Activated CD4-positive, CD25-positive, alpha-beta regulatory T cell treated with anti-CD3 and anti-CD28 coated beads, Interleukin-2, amount 50 U/mL, for 16 hours (primary cell): ENCODE results near the gene H1-8.
"Not testable (repeated sequence)": the region's sequence is repeated elsewhere in the genome, so short reads cannot be mapped to it uniquely, and the experiment has no call there.

Experiments used
- DNase-seq: peaks from one replicate; pipeline ENCODE4 v3.0.0-alpha.2; 2020; ENCODE audit warnings: low read depth, low spot score

Gene H1-8, protein sequence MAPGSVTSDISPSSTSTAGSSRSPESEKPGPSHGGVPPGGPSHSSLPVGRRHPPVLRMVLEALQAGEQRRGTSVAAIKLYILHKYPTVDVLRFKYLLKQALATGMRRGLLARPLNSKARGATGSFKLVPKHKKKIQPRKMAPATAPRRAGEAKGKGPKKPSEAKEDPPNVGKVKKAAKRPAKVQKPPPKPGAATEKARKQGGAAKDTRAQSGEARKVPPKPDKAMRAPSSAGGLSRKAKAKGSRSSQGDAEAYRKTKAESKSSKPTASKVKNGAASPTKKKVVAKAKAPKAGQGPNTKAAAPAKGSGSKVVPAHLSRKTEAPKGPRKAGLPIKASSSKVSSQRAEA

DNA sequence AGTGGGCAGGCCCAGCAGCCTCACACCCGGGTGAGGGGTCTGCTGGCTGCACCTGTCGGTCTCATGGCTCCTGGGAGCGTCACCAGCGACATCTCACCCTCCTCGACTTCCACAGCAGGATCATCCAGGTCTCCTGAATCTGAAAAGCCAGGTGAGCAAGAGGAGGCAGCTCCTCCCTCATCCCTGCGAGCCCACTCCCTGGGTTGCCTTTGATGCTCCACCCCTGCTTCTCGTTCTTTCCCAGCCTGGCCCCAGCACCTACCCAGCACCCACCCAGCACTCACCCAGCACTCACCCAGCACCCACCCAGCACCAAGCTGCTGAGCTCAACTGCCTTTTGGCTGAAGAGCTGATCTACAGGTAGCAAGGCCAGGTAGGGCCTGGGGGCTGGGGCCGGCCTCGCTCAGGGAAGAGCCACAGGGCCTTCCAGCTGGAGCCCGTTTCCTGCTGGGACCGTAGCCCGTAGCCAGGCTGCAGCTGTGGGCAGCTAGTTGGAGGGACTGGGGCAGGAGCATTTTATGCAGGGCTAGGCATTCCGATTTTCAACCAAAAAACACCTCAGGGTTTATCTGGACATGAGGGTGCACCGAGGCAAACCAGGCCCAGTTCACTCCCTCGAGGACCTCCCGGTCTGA lies at the start of gene H1-8:
Gene H1-8 (plus strand): TSS at position 20 of the 635 bp plus-strand sequence. CDS start 44 bp downstream, at position 64.
- DNase-seq = no peak

DNA sequence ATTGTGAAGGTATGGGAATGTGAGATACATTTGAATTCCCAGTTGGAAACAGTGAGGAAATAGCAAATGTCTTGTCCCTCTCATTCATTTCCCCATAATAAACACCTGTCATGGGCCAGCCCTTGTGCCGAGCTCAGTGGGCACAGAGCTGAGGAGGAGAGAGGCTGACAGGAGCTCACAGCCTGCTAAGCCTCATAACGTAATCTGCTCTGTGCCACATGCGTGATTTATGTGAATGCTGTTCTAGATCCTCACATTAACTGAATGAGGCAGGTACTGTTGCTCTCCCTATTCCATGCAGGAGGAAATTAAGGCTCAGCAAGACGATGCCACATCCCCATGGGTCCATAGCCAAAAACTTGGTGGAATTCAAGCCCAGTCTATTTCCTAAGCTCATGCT lies 49.8 kb upstream of the H1-8 start:
- DNase-seq = no peak

DNA sequence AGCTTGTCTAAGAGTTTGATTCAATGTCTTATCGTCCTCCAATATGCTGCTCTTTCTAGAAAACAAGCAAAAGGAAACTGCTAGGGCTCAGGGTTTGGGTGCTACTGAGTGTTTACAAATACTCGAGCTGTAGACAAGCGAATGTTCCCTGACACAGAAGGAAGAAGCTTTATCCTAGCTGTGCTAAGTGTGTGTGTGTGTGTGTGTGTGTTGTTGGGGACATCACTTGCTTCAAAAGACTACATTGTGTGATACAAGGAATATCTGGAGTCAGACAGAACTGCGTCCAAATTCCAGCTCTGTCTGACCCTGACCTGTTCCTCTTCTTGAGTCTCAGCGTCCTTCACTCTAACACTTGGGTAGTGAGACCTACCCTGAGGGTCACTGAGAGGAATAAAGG lies 48.5 kb upstream of the H1-8 start:
- DNase-seq = not testable (repeated sequence)

DNA sequence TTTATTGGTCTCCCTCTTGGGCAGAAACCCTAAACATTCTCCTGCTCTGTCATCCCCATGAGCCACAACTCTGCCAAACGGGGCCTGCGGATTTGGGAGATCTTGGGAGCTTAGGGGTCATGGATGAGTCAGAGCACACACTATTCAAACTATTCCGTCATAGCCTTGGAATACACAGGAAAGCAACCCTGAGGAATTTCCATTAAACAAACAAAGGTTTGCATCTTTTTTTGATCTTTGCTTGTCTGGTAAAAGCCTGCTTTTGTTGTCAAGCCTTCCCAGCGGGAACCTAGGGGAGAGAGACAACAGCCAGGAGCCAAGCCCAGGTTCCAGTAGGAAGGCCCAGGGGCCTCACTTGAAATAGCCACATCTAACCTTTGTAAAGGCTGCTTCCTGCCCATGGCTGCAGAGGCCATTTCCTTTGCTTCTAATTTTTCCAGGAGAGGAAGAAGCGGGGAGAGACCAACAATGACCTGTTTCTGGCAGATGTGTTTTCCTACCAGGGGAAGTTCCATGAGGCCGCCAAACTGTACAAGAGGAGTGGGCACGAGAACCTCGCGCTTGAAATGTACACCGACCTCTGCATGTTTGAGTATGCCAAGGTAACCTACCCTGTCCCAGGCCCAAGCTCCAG lies 47.9 kb upstream of the H1-8 start:
- not testable (repeated sequence) for DNase-seq

DNA sequence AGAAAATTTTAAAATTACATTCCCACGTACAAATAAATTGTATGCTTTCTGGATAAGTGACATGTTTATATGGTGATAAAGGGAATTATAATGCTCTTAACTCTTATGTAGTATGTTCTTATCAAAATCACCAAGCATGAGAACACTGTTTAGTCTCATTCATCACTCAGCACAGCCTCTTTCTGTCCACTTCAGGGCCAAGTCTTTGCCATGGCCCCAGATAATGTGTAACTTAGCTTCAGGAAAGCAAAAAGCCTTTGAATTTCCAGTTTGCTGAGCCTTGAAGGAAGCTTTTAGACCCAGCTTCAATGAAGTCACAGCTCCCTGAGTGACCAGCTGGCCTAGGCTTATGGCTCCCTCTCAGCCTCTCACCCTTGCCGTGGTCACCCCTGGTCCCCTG lies 45.1 kb upstream of the H1-8 start:
- DNase-seq = not testable (repeated sequence)

DNA sequence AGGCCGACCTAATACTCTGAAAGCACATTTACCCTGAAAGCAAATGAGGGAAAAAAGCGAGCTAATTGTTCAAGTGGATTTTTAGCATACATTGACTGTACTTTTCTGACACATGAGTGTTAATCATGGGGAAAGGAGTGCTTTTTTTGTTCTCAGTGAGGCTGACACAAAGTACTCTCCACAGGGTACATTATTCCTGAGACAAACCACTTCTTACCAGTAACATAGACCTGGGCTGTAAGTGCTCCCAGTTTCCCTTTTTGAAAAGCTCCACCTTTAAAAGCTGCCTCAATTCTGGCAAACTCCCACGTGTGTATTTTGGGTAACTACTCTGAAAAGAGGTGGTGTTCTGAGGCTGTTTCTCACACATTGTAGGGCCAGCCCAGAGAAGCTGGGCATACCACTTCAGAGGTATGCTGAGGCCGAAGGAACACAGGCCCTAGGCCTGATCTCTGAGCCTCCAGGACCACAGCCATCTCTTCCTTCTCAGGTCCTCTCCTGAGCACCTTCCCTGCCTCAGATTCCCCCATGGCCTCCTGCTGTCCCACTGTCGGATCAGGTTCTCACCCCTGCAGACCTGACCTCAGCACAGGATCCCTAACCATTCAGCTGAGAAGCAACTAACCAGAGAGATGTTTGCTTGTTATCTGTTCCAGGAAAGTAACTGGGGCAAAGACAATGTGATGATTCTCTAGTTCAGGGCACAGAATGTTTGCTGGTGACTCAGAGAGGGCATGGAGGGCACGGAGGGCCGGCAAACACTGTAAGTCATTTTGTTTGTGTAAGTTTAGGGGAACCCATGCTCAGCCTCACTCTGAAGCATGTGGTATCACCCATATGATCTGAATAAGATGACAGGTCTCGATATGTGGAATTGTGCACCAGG lies 44.1 kb upstream of the H1-8 start:
- DNase-seq = not testable (repeated sequence)

DNA sequence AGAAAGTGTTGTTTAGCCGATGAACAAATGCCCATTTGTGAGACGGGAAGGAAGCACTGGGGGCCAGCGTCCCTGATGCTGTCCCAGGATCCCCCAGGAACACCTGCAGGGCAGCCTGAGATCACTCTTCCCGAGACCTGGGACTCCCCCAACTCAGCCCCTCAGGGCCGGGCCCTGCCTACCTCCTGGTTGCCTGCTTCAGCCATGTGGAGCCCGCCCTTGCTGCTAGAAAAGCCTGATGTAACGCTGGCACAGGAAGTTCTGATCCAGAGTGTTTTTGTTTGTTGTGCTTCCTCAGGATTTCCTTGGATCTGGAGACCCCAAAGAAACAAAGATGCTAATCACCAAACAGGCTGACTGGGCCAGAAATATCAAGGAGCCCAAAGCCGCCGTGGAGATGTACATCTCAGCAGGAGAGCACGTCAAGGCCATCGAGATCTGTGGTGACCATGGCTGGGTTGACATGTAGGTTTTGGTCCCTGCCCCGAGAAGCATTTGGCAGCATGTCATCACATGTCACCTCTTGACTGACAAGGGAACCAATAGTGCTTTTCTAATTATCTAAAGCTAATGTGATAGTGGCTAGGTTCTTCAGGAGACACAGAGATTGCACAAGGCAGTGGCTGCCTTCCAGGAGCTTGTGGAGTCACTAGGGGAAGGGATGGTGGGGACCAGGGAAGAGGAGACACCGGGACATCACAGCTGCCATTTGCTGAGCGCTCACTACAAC lies 43.2 kb upstream of the H1-8 start:
- not testable (repeated sequence) for DNase-seq

DNA sequence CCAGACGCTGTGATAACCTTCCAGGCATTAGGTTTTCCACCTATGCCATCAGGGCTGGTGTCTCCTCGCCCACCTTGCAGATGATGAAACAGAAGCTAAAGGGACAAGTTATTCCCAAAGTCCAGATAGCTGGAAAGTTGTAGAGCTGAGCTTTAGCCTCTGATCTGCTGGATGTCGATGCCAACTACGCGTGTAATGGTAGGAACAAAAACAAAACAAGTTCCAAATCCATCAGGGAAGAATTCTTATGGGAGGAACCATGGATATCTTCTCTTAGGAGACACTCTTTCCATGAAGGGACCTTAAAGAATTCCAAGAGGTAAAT lies 42.7 kb upstream of the H1-8 start:
- no peak for DNase-seq

DNA sequence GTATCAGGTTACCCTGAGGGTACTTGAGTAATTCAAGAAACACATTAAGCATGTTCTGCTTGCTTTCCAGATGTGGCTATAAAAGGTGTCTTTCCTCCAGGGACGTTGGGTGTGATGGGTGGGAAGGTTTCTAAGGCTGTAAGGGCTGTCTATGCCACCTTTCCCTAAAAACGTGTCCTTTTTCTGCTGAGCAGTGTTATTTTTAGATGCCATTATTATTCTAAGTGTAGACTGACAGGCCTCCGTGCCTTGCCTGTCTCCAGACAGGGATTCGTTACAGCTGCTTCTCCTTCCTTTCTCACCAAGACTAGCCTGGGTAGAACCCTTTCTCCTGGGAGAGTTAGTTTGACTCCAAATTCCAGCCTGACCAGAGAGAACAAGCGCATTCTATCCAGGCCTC lies 41.3 kb upstream of the H1-8 start:
- no peak for DNase-seq

DNA sequence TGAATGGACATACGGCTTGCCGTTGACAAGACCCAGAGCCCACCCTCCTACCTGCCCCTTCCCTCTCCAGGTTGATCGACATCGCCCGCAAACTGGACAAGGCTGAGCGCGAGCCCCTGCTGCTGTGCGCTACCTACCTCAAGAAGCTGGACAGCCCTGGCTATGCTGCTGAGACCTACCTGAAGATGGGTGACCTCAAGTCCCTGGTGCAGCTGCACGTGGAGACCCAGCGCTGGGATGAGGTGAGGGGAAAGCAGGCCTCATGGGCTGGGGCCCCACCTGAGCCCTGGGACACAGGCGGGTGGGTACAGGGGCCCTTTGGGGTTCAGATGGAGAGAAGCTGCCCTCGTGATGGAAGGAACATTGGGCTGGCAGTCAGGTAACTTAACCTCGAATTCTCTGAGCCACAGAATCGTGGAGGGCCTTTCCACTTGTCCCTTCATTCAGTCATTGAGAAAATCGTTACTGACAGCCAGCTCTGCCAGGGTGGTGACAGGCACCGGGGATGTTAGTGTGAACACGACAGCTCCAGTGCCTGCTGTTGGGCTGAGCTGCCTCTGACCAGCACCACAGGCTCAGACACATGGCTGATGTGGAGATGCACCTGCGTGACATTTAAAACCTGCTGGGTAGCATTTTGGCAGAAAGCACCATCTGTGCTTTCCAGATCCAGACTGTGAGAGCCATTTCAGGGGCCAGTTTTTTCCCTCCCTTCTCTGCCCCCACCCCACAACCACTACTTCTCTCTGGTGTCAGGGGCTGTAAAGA lies 40.1 kb upstream of the H1-8 start:
- no peak for DNase-seq

DNA sequence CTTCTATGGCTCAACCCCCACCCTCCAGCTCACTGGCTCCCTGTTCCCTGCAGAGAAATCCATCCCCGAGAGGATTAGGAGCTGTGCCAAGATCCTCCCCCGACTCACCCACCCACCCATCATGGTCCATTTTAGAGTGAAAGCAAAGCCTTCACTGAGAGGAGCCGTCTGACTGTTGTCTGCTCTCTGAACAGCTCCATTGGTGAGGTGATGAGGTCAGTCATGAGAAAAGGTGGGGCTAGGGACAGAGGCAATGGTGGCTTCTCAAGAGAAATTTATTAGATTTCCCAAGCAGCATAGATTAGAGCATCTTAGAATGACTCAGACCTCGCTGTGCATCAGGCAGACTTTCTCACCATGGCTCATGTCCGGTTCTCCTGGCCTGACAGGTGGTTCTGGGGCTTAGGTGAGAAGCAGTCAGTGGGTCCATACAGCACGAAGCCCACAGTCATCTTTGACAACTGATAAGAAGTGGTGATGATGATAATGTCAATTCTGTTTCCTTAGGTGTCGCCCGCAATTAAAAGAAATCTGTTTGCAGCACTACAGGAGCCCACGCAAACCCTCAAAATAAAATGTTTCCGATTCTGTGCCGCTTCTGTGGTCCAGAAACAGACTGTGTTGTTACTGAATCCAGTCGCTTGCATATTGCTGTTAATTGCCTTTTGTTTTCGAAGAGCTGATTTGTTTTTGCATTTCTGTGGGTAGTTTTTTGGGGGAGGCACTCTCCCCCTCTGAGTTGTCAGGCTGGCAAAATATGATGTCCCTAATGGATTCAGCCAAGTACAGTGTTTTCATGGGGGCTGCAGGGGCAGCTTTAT lies 39.3 kb upstream of the H1-8 start:
- no peak for DNase-seq

DNA sequence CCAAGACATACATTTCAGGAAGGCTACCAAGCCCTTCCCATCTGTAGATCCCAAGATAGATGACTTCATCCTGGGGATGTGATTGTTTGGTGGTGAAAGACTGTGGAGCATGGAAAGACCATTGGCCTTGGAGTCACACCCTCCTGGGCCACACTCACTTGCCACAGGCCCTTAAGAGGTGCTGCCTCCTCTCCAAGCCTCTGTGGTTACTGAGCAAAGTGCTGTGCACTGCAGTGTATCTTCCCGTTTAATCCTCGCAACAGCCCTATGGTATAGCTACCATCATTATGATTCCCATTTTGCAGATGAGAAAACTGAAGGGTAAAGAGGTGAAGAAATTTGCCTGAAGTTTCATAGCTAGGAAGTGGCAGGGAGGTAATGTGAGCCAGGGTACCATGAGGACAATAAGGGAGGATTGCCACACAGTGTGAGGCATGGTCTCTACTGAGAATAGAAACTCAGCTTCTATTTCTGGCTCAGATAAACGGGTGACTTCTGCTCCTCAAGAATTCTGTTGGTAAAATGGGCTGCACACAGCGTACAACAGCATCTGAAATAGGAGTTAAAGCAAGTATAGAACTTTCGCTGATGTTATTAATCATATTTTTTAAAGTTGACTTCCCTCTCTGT lies 38.4 kb upstream of the H1-8 start:
- DNase-seq = no peak

DNA sequence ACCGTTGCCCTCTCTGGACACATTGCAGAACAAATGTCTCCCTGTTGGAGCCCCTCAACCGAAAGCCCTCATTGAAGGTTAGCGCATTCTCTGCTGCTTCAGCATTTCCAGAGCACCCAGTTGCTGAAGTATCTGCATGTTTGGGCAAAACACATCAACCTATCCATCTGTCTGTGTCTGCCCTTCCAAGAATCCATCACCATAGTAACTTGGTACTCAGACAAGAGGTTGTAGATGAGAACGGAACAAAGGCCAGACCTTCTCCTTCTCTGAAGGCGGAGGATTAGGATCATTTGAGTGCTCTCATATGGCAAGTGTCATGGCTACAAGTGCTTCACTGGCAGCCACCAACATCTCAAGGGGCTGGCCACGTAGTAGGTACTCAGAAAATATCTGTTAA lies 37.6 kb upstream of the H1-8 start:
- no peak for DNase-seq

DNA sequence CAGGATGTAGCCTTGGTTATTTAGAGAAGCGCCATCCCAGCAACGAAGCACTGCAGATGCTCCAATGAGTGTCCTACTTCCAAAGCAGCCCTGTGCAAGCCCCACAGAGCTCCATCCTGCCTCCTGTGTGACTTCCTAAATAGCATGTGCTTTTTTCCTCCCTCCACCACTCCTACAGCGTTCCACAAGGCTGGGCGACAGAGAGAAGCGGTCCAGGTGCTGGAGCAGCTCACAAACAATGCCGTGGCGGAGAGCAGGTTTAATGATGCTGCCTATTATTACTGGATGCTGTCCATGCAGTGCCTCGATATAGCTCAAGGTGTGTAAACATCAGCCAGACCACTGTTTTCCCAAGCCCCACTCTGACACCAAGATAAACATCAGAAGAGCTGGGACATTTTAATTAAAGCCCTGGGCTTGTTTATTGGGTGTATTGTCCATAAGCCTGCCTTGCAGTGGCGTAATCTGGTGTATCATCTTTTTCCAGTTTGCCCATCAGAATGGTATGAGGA lies 36.7 kb upstream of the H1-8 start:
- no peak for DNase-seq

DNA sequence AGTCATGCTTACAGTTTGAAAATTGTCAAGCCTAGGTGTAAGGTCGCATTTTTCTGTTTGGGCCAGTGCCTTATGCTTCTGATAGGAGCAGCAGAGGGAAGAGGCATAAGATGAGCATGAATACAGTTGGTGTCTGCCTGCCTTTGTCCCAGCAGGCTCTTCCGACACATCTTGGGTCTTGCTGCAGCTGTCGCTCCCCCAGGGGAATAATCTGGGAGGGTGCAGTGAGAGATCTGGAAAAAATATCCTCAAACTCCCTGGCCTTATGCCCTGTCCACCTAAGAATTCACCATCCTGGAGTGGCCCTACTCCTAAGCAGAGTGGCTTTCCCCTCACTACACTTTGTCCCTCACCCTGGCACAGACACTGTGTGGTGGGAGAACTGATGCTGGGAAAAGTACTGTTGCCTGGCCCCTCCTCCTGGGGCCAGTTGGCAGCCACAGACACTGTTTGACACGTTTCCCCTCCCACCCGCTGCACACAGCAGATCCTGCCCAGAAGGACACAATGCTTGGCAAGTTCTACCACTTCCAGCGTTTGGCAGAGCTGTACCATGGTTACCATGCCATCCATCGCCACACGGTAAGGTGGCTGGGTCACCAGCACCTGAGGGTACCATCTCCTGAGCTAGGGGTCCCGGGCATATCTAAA lies 35.7 kb upstream of the H1-8 start:
- no peak for DNase-seq

DNA sequence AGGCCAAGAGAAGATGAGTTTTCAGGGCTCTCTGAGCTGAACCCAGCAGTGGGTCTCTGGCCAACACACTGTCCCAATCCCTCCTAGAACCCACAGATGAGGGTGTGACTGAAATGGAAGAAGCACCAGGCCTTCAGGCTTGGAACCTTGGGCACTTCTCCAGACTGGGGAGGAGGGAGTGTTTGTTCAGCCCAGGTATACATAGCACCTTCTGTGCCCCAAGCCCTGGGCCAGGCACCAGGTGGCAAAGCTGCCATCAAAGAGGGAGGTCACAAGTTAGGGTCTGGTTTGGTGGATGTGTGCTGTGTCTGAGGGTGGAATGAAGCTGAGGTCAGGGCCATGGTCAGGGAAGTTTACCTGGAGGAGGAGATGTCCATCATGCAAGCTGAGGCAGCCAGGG lies 30.4 kb upstream of the H1-8 start:
- no peak for DNase-seq

DNA sequence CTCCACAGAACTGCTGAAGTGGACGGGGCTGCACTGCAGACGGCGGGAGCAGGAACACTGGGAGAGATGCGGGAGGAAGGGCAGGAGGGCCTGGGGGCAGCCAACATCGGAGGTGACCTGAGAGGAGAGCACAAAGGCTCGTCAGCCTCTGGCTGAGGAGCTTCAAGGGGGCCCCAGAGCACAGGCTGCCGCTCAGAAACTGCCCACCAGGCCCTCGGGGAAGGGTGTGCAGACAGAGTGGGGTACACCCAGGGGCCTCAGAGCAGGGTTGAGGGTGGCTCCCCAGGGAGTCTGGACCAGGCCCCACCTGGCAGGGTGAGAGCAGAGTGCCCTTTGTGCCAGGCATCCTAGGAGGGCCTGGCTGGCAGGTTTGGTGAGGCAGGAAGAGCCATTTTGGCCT lies 29.3 kb upstream of the H1-8 start:
- no peak for DNase-seq

DNA sequence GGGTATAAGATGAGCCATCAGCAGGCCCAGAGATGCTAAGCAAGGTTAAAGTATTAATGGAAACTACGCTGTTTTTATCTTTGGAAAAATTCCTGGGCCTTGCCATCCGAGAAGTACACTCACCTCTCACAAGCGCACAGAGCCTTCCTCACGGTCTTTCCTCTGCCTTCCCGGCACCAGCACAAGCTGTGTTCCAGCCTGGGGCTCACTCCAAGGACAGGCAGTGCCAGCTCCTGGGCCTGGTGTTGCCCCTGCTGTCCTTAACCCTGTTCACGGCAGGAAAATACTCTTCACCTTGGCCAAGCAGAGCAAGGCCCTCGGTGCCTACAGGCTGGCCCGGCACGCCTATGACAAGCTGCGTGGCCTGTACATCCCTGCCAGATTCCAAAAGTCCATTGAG lies 28.9 kb upstream of the H1-8 start:
- no peak for DNase-seq

DNA sequence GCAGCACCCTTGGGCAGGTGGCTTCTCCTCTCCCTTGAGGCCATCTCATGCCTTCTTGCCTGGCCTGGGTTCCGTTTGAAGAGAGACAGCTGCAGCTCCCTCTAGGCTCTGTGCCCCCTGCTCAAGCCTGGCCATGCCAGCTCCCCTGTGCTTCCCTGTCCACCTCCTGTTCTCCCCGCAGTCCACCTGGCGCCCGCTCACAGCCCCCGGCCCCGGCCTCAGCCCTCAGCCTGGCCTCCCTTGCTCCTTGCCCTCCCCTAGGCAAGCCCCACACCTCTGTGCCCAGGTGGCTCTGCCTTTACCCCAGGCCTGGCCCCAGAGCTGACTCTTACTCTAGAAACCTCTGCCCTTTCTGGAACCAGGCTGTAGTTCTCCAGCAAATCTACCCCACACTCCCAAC lies 28.4 kb upstream of the H1-8 start:
- DNase-seq = no peak
